Lower lobe of right lung (tissue), 2 donors: Measurements from ENCODE around the gene RPS6KC1. TPM values are rescaled to one million over a fixed set of nuclear protein-coding genes. Genes with fewer than 3 reads are reported as not detected.

Source experiments
- ATAC-seq, 2 donors: fragments of 200-7000 bp; cut with Tn5 transposase; one replicate each; pipeline ENCODE4 v1.9.1; 2020 to 2022; ENCODE audit warnings: mild to moderate bottlenecking in 2 of 2, moderate library complexity in 2 of 2
- DNase-seq: peaks from one replicate; pipeline ENCODE4 v3.0.0-alpha.2; 2020
- H3K27ac ChIP-seq: fragments of 200-600 bp; one replicate; pipeline ENCODE4 v1.8.0; 2022
- H3K27me3 ChIP-seq: fragments of 200-600 bp; one replicate; pipeline ENCODE4 v1.8.0; 2022; ENCODE audit warnings: low read depth
- H3K36me3 ChIP-seq: fragments of 200-600 bp; one replicate; pipeline ENCODE4 v1.8.0; 2022; ENCODE audit warnings: mild to moderate bottlenecking
- H3K4me1 ChIP-seq: fragments of 200-600 bp; one replicate; pipeline ENCODE4 v1.8.0; 2022
- H3K4me3 ChIP-seq: fragments of 200-600 bp; one replicate; pipeline ENCODE4 v1.8.0; 2022; ENCODE audit warnings: mild to moderate bottlenecking
- H3K9me3 ChIP-seq: fragments of 200-600 bp; one replicate; pipeline ENCODE4 v1.8.0; 2022
- CTCF ChIP-seq: fragments of 200-600 bp; IDR thresholded peaks from one replicate; pipeline ENCODE4 v1.8.0; 2022; ENCODE audit warnings: antibody characterized with exemption, mild to moderate bottlenecking
- intact Hi-C: fragments of 100-400 bp; cut with DNase I; formaldehyde crosslinking; loops from one replicate; pipeline ENCODE4 v1.11.0; 2022
- total RNA-seq: library from RNA; stranded (reverse); fragmentation: NEBNext Ultra II Directional; extraction: Animal tissue kit (Norgen Biotek cat#: 25700); gene quantifications from one replicate; pipeline ENCODE4 v1.2.1, GENCODE V29; 2021
- donor health status: DM: no; HTN: yes; CAD: no; lungs with severe emphysema.

Gene RPS6KC1
- total RNA-seq, 1 donor from 2014 or later: 18.7 TPM

GRCh38 chr1:213273546-213273945, 222.5 kb downstream of the RPS6KC1 start:
- DNase-seq (no peak), ATAC-seq (no peak)
- intact Hi-C loops: no loop called here
- Histone ChIP-seq H3K27me3 (no peaks in the 10 kb centered on the region), H3K4me3 (no peak overlapping the region), H3K4me1 (no peaks in the 10 kb centered on the region), H3K9me3 (no peaks in the 10 kb centered on the region), H3K27ac (no peak overlapping the region), H3K36me3 (peaks cover 8% of the 10 kb centered on the region)
- no peak for TF ChIP-seq CTCF

GRCh38 chr1:213274140-213274539, 223.1 kb downstream of the RPS6KC1 start:
- Histone ChIP-seq H3K4me3 (no peak overlapping the region), H3K27me3 (no peaks in the 10 kb centered on the region), H3K36me3 (peaks cover 8% of the 10 kb centered on the region), H3K4me1 (no peaks in the 10 kb centered on the region), H3K9me3 (no peaks in the 10 kb centered on the region), H3K27ac (no peak overlapping the region)
- no peak for ATAC-seq
- no peak for TF ChIP-seq CTCF
- intact Hi-C loops: no loop called here
- no peak for DNase-seq

- Histone ChIP-seq H3K4me1 (no peaks in the 10 kb centered on the region), H3K27ac (no peak overlapping the region), H3K9me3 (no peaks in the 10 kb centered on the region), H3K27me3 (no peaks in the 10 kb centered on the region), H3K4me3 (no peak overlapping the region), H3K36me3 (peaks cover 8% of the 10 kb centered on the region)
- DNase-seq: no peak
- no peak for ATAC-seq
- intact Hi-C loops: no loop called here
- no peak for TF ChIP-seq CTCF
These were observed 224.3 kb downstream of the RPS6KC1 start for GRCh38 chr1:213275293-213275692.

GRCh38 chr1:213276236-213276635, 225.2 kb downstream of the RPS6KC1 start:
- no peaks in the 10 kb centered on the region for H3K9me3 ChIP-seq
- H3K4me3 ChIP-seq: no peak overlapping the region
- no peak for ATAC-seq
- no peak for TF ChIP-seq CTCF
- no peak overlapping the region for H3K27ac ChIP-seq
- DNase-seq: no peak
- intact Hi-C loops: no loop called here
- H3K27me3 ChIP-seq: no peaks in the 10 kb centered on the region
- no peaks in the 10 kb centered on the region for H3K4me1 ChIP-seq
- peaks cover 8% of the 10 kb centered on the region for H3K36me3 ChIP-seq

DNA sequence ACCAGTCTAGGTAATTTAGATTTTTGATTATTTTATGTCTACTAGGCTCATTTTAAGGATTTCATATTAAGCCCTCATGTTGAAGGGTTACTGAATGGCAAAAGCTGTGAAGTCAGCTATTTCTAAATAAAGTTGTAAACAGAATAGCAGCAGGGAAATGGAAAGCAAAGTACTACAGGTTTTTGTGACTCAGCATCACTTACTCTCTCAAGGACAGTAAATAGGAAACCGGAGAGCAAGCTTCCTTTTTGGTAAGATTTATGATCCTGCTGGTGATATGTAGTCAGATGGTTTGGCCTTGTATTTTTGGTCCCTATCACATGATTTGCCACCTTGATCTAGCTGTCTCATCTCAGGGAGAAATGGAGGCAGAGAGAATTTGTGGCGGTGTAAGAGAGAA, 226.0 kb downstream of the RPS6KC1 start:
- Histone ChIP-seq H3K4me3 (no peak overlapping the region), H3K9me3 (no peaks in the 10 kb centered on the region), H3K27ac (no peak overlapping the region), H3K27me3 (no peaks in the 10 kb centered on the region), H3K36me3 (peaks cover 8% of the 10 kb centered on the region), H3K4me1 (no peaks in the 10 kb centered on the region)
- no peak for TF ChIP-seq CTCF
- intact Hi-C loops: no loop called here
- ATAC-seq: no peak
- no peak for DNase-seq

- Histone ChIP-seq H3K4me3 (no peak overlapping the region), H3K9me3 (no peaks in the 10 kb centered on the region), H3K36me3 (no peaks in the 10 kb centered on the region), H3K4me1 (no peaks in the 10 kb centered on the region), H3K27ac (no peak overlapping the region), H3K27me3 (no peaks in the 10 kb centered on the region)
- DNase-seq (no peak), ATAC-seq (no peak)
- no peak for TF ChIP-seq CTCF
- intact Hi-C loops: no loop called here
These were observed 228.4 kb downstream of the RPS6KC1 start for GRCh38 chr1:213279410-213279809.
